Mucosa of rectum (tissue), 2 donors: Measurements from ENCODE around the gene CCDC40.

Experiments
- H3K27ac ChIP-seq, 2 donors: one replicate each; pipeline ENCODE4 v1.7.0; 2013; ENCODE audit warnings: inconsistent platforms in 2 of 2, low read depth in 2 of 2, low read length in 2 of 2
- H3K27me3 ChIP-seq, 2 donors: one replicate each; pipeline ENCODE4 v1.7.0; 2013; ENCODE audit warnings: low read length in 2 of 2; ENCODE audit not compliant: control insufficient read depth in 2 of 2, insufficient read depth in 2 of 2
- H3K36me3 ChIP-seq, 2 donors: one replicate each; pipeline ENCODE4 v1.7.0; 2013; ENCODE audit warnings: low read length in 2 of 2; ENCODE audit not compliant: control insufficient read depth in 2 of 2, insufficient read depth in 2 of 2
- H3K4me1 ChIP-seq, 2 donors: one replicate each; pipeline ENCODE4 v1.7.0; 2013; ENCODE audit warnings: low read length in 2 of 2, mild to moderate bottlenecking in 1 of 2; ENCODE audit not compliant: control insufficient read depth in 2 of 2, insufficient read depth in 2 of 2
- H3K4me3 ChIP-seq, 2 donors: one replicate each; pipeline ENCODE4 v1.7.0; 2013; ENCODE audit warnings: low read length in 2 of 2
- H3K9ac ChIP-seq, 2 donors: one replicate each; pipeline ENCODE4 v1.7.0; 2013; ENCODE audit warnings: low read length in 2 of 2, low read depth in 1 of 2, mild to moderate bottlenecking in 1 of 2
- H3K9me3 ChIP-seq, 2 donors: one replicate each; pipeline ENCODE4 v1.7.0; 2013; ENCODE audit warnings: low read length in 2 of 2; ENCODE audit not compliant: control insufficient read depth in 2 of 2
- donor health status: healthy.
- donor health status: Normal muscosa, but diverticular disease.

The CCDC40 gene

DNA sequence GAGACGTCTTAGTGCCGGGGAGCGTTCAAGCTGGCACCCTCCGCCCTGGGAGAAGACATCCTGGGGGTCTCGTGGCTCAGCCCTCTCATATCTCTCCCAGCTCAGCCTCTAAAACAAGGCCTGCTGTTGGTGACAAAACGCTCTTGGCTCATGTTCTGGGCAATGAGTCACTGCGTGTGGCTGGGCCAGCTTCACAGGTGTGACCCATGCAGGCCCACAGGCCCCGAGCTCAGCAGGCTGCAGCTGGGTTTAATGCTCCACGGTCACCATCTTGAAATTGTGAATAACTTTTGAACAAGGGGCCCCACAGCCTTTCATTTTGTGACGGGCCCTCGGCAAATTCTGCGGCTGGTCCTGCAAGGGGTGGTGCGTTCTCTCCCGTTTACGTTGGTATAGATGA lies 87.3 kb downstream of the CCDC40 start:
- no peaks in the 10 kb centered on the region for H3K9me3 ChIP-seq
- no peaks in the 10 kb centered on the region for H3K4me1 ChIP-seq
- H3K27me3 ChIP-seq, result peaks cover 0 to 3% of the 10 kb centered on the region in 2 donors
- H3K27ac ChIP-seq, result no peak overlapping the region
- H3K4me3 ChIP-seq, result no peak overlapping the region
- no peaks in the 10 kb centered on the region for H3K36me3 ChIP-seq
- H3K9ac ChIP-seq, result no peak overlapping the region

DNA sequence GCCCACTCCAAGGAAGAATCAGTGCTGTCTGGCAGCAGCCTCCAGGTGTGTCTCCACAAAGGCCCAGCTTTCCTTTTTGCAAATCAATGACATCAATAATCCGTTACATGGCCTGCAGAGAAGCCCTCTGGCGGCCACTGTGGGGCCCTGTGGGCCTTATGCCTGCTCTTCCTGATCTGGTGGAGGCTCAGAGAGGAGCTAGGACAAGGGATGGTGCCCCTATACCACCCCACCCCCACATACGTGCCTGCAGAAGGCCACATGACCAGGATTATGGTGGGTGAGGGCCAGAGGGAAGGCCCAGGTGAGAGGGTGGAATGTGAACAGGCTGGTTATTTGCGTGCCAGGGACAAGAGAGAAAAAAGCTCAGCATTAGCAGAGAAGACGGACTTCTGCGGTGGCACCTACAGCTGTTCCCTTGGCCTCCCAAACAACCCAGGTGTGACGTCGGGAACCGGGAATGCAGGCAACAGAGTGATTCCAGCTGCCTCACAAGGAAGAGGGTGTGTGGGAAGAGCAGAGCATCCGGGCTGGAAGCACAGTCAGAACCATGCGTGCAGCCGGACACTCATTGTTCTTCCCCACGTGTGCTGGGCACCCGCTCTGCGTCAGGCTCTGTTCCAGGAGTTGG lies 88.0 kb downstream of the CCDC40 start:
- Histone ChIP-seq H3K9ac (no peak overlapping the region), H3K27me3 (peaks cover 0 to 3% of the 10 kb centered on the region in 2 donors), H3K4me3 (no peak overlapping the region), H3K4me1 (no peaks in the 10 kb centered on the region), H3K27ac (no peak overlapping the region), H3K9me3 (no peaks in the 10 kb centered on the region), H3K36me3 (no peaks in the 10 kb centered on the region)

DNA sequence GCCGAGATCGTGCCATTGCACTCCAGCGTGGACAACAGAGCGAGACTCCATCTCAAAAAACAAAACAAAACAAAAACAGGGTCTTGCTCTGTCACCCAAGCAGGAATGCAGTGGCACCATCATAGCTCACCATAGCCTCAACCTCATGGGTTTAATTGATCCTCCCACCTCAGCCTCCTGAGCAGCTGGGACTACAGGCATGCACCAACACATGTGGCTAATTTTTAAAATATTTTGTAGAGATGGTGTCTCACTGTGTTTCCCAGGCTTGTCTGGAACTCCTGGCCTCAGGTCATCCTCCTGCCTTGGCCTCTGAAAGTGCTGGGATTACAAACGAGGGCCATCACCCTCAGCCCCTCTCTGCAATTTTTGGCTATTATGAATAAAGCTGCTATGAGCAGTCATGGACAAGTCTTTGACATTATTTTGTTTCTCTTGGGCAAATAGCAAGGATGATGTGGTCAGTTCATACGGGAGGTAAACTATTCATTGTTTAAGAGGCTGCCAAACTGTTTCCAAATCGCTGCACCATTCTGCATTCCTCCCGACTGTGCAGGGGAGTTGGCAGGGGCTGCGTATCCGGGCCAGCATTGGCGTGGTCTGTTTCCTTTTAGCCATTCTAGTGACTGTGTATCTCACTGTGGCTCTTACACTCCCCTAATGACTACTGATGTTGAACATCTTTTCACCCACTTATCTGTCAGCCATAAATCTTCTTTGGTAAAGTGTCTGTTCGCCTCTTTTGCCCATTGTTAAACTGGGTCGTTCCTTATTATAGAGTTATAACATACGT lies 89.4 kb downstream of the CCDC40 start:
- Histone ChIP-seq H3K9ac (no peak overlapping the region), H3K9me3 (no peaks in the 10 kb centered on the region), H3K4me3 (no peak overlapping the region), H3K4me1 (no peaks in the 10 kb centered on the region), H3K27ac (no peak overlapping the region), H3K36me3 (no peaks in the 10 kb centered on the region), H3K27me3 (peaks cover 0 to 3% of the 10 kb centered on the region in 2 donors)

DNA sequence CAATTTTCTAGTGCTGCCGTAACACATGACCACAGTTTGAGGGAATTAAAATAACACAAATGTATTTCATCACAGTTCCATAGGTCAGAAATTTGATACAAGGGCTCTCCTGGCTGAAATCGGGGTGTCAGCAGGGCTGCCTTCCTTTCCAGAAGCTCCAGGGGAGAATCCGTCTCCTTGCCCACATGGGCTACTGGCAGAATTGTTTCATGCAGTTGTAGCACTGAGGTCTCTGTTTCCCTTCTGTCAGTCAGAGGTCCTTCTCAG lies 89.9 kb downstream of the CCDC40 start:
- no peaks in the 10 kb centered on the region for H3K4me1 ChIP-seq
- H3K27me3 ChIP-seq, result peaks cover 0 to 3% of the 10 kb centered on the region in 2 donors
- no peak overlapping the region for H3K27ac ChIP-seq
- no peak overlapping the region for H3K4me3 ChIP-seq
- H3K9ac ChIP-seq, result no peak overlapping the region
- H3K36me3 ChIP-seq, result no peaks in the 10 kb centered on the region
- H3K9me3 ChIP-seq, result no peaks in the 10 kb centered on the region

DNA sequence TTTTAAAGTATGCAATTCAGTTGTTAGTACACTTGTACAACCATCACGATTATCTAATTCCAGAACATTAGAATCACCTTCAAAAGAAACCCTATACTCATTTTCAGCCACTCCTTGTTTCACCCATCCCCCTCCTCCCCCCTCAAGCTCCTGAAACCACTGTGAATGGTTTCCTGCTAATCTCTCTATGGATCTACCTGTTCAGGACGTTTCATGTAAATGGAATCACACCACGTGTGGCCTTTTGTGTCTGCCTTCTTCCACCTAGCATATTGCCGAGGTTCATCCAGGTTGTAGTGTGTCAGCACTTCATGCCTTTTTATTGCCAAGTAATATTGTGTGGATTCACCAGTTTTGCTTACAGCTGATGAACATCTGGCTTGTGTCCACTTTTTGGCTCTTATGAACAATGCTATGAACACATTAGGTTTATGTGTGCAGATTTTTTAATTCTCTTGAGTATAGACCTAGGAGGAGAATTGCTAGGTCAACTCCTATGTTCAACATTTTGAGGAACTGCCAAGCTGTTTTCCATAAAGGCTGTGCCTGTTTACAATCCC lies 92.6 kb downstream of the CCDC40 start:
- H3K4me3 ChIP-seq, result no peak overlapping the region
- H3K36me3 ChIP-seq, result peaks cover 7 to 9% of the 10 kb centered on the region in 2 donors
- no peaks in the 10 kb centered on the region for H3K9me3 ChIP-seq
- H3K27ac ChIP-seq, result no peak overlapping the region
- H3K9ac ChIP-seq, result no peak overlapping the region
- peaks cover 0 to 3% of the 10 kb centered on the region in 2 donors for H3K27me3 ChIP-seq
- no peaks in the 10 kb centered on the region for H3K4me1 ChIP-seq

DNA sequence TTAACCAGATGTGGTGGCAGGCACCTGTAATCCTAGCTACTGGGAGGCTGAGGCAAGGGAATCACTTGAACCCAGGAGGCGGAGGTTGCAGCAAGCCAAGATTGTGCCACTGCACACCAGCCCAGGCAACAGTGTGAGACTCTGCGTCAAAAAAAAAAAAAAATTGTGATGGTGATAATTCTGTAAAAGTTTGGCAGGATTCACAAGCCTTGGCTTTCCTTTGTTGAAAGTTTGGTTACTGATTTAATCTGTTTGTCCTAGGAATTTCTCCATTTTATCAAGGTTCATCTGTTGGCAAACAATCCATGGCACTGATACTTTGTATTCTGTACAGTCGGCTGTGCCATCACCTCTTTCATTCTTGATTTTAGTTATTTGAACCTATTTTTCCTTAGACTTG lies 94.5 kb downstream of the CCDC40 start:
- Histone ChIP-seq H3K27me3 (no peaks in the 10 kb centered on the region), H3K36me3 (peaks cover 23 to 26% of the 10 kb centered on the region in 2 donors), H3K9ac (no peak overlapping the region), H3K4me1 (no peaks in the 10 kb centered on the region), H3K9me3 (no peaks in the 10 kb centered on the region), H3K4me3 (no peak overlapping the region), H3K27ac (no peak overlapping the region)

DNA sequence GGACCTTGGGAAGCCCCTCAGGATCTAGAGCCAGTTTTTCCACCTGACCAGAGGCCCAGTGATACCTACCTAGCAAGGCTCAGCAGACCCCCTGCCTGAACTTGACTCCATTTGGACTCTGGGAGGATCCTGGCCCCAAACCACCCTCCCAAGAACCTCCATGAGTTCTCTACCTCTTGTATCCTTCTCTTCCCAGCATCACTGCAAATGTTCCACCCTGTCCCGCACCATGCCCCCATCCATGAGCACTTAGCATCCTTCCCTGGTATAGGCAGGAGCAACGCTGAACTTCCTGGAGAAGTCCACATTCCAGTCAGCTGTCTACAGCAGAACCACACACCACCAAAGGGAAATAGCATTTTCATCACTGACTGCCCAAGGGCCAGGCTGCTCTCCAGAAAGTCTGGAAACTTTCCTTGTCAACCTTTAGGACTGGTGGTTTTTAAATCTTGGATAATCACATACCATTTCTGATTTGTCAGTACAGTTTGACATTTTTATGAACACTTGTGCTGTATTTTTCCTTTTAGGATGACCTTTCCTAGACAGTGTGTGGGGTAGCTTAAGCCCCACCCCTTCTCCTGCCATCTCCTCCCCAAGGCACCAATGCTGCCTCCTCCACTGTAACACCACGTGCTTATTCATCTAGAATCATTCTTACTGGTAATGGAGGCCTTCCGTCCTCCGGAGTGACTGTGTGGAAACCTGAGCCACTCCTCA lies 96.6 kb downstream of the CCDC40 start:
- Histone ChIP-seq H3K9ac (no peak overlapping the region), H3K27ac (no peak overlapping the region), H3K27me3 (no peaks in the 10 kb centered on the region), H3K9me3 (no peaks in the 10 kb centered on the region), H3K4me1 (no peaks in the 10 kb centered on the region), H3K4me3 (no peak overlapping the region), H3K36me3 (peaks cover 42 to 47% of the 10 kb centered on the region in 2 donors)

DNA sequence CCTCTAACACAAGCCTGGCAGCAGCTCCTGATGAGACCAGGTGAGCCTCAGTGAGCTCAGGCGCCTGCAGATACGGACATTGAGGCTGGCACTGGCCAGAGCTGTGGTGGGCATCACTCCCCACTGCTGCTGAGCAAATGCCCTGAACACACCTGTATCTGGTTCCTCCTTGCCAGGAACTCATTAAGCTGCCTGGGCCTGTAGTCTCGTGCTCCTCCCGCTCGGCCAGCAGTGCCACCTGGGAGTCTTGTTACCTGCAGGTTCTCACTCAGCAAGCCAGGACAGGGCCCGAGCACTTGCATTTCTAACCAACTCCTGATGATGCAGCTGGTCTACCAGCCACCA lies 97.2 kb downstream of the CCDC40 start:
- H3K27ac ChIP-seq, result no peak overlapping the region
- H3K4me3 ChIP-seq, result no peak overlapping the region
- no peak overlapping the region for H3K9ac ChIP-seq
- H3K4me1 ChIP-seq, result no peaks in the 10 kb centered on the region
- no peaks in the 10 kb centered on the region for H3K9me3 ChIP-seq
- no peaks in the 10 kb centered on the region for H3K27me3 ChIP-seq
- peaks cover 47 to 52% of the 10 kb centered on the region in 2 donors for H3K36me3 ChIP-seq

DNA sequence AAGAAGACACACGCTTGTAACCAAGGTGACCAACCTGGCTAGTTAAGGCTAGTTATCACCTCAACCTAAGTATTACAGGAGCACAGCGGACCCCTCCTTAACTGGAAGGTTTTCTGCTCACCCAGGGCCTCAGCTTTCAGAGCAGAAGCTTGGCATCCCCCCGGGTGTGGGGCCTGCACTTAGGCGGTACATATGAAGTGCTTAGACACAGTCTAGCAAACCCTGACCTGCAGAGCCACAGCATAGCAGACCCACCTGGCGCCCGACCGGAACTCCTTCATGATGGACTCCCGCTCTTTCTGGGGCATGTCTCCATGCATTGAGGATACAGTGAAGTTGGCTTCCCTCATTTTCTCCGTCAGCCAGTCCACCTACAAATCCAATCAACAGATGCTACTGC lies 100.7 kb downstream of the CCDC40 start:
- no peak overlapping the region for H3K27ac ChIP-seq
- no peaks in the 10 kb centered on the region for H3K27me3 ChIP-seq
- H3K36me3 ChIP-seq, result peaks cover 72 to 82% of the 10 kb centered on the region in 2 donors
- H3K9me3 ChIP-seq, result no peaks in the 10 kb centered on the region
- H3K4me1 ChIP-seq, result peaks cover 4 to 5% of the 10 kb centered on the region in 2 donors
- H3K4me3 ChIP-seq, result no peak overlapping the region
- no peak overlapping the region for H3K9ac ChIP-seq

DNA sequence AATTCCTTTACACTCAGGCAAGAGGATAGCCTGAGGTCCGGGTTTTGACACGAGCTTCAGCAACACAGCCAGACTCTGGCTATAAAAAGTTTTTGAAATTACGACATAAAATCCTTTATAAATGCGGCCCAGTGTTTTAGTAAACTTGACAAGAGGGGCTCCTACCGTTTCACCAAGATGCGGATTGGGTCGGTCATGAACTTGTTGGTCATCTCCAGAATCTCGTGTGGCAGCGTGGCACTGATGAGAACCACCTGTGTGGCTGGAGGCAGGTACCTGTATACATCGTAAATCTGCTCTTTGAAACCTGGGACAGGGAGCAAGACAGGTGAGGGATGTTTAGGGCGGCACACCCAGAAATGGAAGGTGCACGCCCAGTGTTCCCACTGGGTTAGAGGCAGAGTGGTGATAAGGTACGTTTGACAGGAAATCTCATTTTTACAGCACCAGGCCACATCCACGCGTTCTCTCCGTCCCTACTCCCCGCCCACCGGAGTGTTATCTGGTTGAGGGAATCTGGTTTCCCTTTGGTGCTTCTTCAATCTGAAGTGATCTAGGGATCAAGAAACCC lies 102.5 kb downstream of the CCDC40 start:
- Histone ChIP-seq H3K27me3 (no peaks in the 10 kb centered on the region), H3K27ac (peak overlapping the region; percentile 6 to 38), H3K36me3 (peaks cover 75 to 84% of the 10 kb centered on the region in 2 donors), H3K4me3 (no peak overlapping the region), H3K4me1 (peaks cover 4 to 5% of the 10 kb centered on the region in 2 donors), H3K9ac (no peak overlapping the region), H3K9me3 (no peaks in the 10 kb centered on the region)
